IMR-90 (cell line): Measurements from ENCODE around the gene CMA1. TPM values are rescaled to one million over a fixed set of nuclear protein-coding genes. Genes with fewer than 3 reads are reported as not detected.
"Not testable (repeated sequence)": the region's sequence is repeated elsewhere in the genome, so short reads cannot be mapped to it uniquely, and the experiment has no call there.

ENCODE experiments used
- ATAC-seq: fragments of 200-7000 bp; cut with Tn5 transposase; 2 replicates; pipeline ENCODE4 v1.9.1; 2020; ENCODE audit warnings: low read depth, mild to moderate bottlenecking, moderate library complexity
- BruUV-seq: library from RNA; stranded (reverse); fragments of 400-500 nt; replicated peaks from 2 replicates; lab custom pipeline; 2021; lab: Mats Ljungman, UMichigan
- CTCF ChIA-PET: fragments of 300-600 bp; formaldehyde crosslinking; extraction: SDS; loops from one replicate; lab custom pipeline; 2021; ENCODE audit warnings: antibody characterized with exemption; lab: Yijun Ruan, JAX
- POLR2A ChIA-PET: fragments of 300-600 bp; sonication (Branson Sonifier 250); formaldehyde crosslinking; loops from one replicate; lab custom pipeline; 2022; ENCODE audit warnings: antibody characterized with exemption; ENCODE audit not compliant: unreplicated experiment; lab: Charles Lee
- DNase-seq: peaks from one replicate; pipeline ENCODE4 v3.0.0; 2013
- H2AFZ ChIP-seq: replicated peaks from 2 replicates; pipeline ENCODE3; 2013; ENCODE audit warnings: low read length, mild to moderate bottlenecking; ENCODE audit not compliant: poor library complexity
- H2AK5ac ChIP-seq: 2 replicates; pipeline ENCODE4 v1.6.1; 2013; ENCODE audit warnings: low read depth, low read length, inconsistent platforms
- H2AK9ac ChIP-seq: replicated peaks from 2 replicates; pipeline ENCODE3; 2013; ENCODE audit warnings: mild to moderate bottlenecking, low read depth, low read length, moderate library complexity; ENCODE audit not compliant: poor library complexity
- H2BK120ac ChIP-seq: 2 replicates; pipeline ENCODE4 v1.6.1; 2013; ENCODE audit warnings: low read depth, low read length, inconsistent platforms
- H2BK15ac ChIP-seq: 3 replicates; pipeline ENCODE4 v1.6.1; 2013; ENCODE audit warnings: low read depth, low read length, inconsistent platforms
- H2BK20ac ChIP-seq: 2 replicates; pipeline ENCODE4 v1.6.1; 2013; ENCODE audit warnings: low read depth, mild to moderate bottlenecking, inconsistent platforms, low read length, moderate library complexity
- H2BK5ac ChIP-seq: 2 replicates; pipeline ENCODE4 v1.6.1; 2013; ENCODE audit warnings: mild to moderate bottlenecking, low read depth, low read length, inconsistent platforms; ENCODE audit not compliant: poor library complexity, severe bottlenecking
- H3K14ac ChIP-seq: replicated peaks from 2 replicates; pipeline ENCODE4 v1.6.1; 2013; ENCODE audit warnings: low read depth, low read length, inconsistent platforms
- H3K18ac ChIP-seq: 2 replicates; pipeline ENCODE4 v1.6.1; 2013; ENCODE audit warnings: low read depth, low read length, control low read depth
- H3K23ac ChIP-seq: 2 replicates; pipeline ENCODE4 v1.6.1; 2013; ENCODE audit warnings: low read depth, low read length, inconsistent platforms
- H3K27ac ChIP-seq: 2 replicates; pipeline ENCODE4 v1.5.1; 2013; ENCODE audit warnings: mild to moderate bottlenecking, control low read depth, low read length; ENCODE audit not compliant: insufficient read depth
- H3K27me3 ChIP-seq: 2 replicates; pipeline ENCODE4 v1.6.1; 2013; ENCODE audit warnings: low read length; ENCODE audit not compliant: control insufficient read depth, insufficient read depth
- H3K36me3 ChIP-seq: 2 replicates; pipeline ENCODE4 v1.6.1; 2013; ENCODE audit warnings: low read length, mixed read lengths; ENCODE audit not compliant: control insufficient read depth, insufficient read depth
- H3K4ac ChIP-seq: 2 replicates; pipeline ENCODE4 v1.6.1; 2013; ENCODE audit warnings: low read depth, low read length, inconsistent platforms
- H3K4me1 ChIP-seq: 2 replicates; pipeline ENCODE4 v1.6.1; 2013; ENCODE audit warnings: low read length, mixed read lengths; ENCODE audit not compliant: control insufficient read depth, insufficient read depth
- H3K4me2 ChIP-seq: 2 replicates; pipeline ENCODE4 v1.6.1; 2013; ENCODE audit warnings: low read depth, mild to moderate bottlenecking, control low read depth, low read length, moderate library complexity
- H3K4me3 ChIP-seq: 2 replicates; pipeline ENCODE4 v1.5.1; 2013; ENCODE audit warnings: low read depth, mild to moderate bottlenecking, control low read depth, low read length, moderate library complexity; ENCODE audit not compliant: insufficient read depth
- H3K56ac ChIP-seq: 2 replicates; pipeline ENCODE4 v1.6.1; 2013; ENCODE audit warnings: low read length, inconsistent platforms; ENCODE audit not compliant: insufficient read depth; ENCODE audit errors: extremely low read depth
- H3K79me1 ChIP-seq, 2 experiments: 2 replicates each; pipeline ENCODE4 v1.6.1; 2013; ENCODE audit warnings: low read length in 2 of 2, inconsistent platforms in 1 of 2, low read depth in 1 of 2
- H3K9ac ChIP-seq: 2 replicates; pipeline ENCODE4 v1.6.1; 2013; ENCODE audit warnings: low read depth, low read length, control low read depth
- H3K9me1 ChIP-seq: 2 replicates; pipeline ENCODE4 v1.6.1; 2013; ENCODE audit warnings: low read length, inconsistent platforms; ENCODE audit not compliant: insufficient read depth
- H3K9me3 ChIP-seq: 2 replicates; pipeline ENCODE4 v1.6.1; 2013; ENCODE audit warnings: low read length; ENCODE audit not compliant: control insufficient read depth, insufficient read depth
- H4K20me1 ChIP-seq: 2 replicates; pipeline ENCODE4 v1.6.1; 2013; ENCODE audit warnings: low read length, inconsistent platforms; ENCODE audit not compliant: insufficient read depth
- H4K5ac ChIP-seq: 2 replicates; pipeline ENCODE4 v1.6.1; 2013; ENCODE audit warnings: mild to moderate bottlenecking, low read depth, low read length, control low read depth
- H4K8ac ChIP-seq, 2 experiments: 2 replicates each; pipeline ENCODE4 v1.6.1; 2013; ENCODE audit warnings: low read depth in 2 of 2, low read length in 2 of 2, control low read depth in 1 of 2, inconsistent platforms in 1 of 2
- H4K91ac ChIP-seq: 2 replicates; pipeline ENCODE4 v1.6.1; 2013; ENCODE audit warnings: low read depth, low read length, inconsistent platforms; ENCODE audit not compliant: insufficient read depth
- WGBS, 2 experiments: methylation state at CpG; one replicate each; pipeline versions ENCODE4 v1.1.5 to v1.1.7; 2013; ENCODE audit warnings: missing lambda C conversion rate in 2 of 2; ENCODE audit not compliant: insufficient read length in 1 of 2; ENCODE audit errors: extremely low coverage in 2 of 2; 5-methylcytosine and 5-hydroxymethylcytosine counted together
- dilution Hi-C: fragments of 300-500 bp; cut with HindIII; formaldehyde crosslinking; loops from one replicate; pipeline ENCODE4 v1.14.3; 2018; ENCODE audit warnings: low sequenced_read_pairs; ENCODE audit not compliant: unreplicated experiment
- in situ Hi-C: fragments of 300-500 bp; cut with MboI; formaldehyde crosslinking; loops from 3 replicates; pipeline ENCODE4 v1.14.3; 2019; ENCODE audit warnings: low sequenced_read_pairs, inconsistent platforms, mixed read lengths
- intact Hi-C: fragments of 100-400 bp; cut with micrococcal nuclease; formaldehyde crosslinking; loops from 2 replicates; pipeline ENCODE4 v1.10.0; 2022
- polyA plus RNA-seq, 3 experiments: library from polyadenylated mRNA; depleted of rRNA; stranded (reverse); fragments of >200 nt; gene quantifications; 2 replicates each; pipeline ENCODE4 v1.2.3, GENCODE V29; 2012; ENCODE audit warnings: low replicate concordance in 1 of 3
- total RNA-seq: library from RNA; depleted of rRNA; stranded (reverse); fragments of >200 nt; gene quantifications from 2 replicates; pipeline ENCODE4 v1.2.3, GENCODE V29; 2012

The CMA1 gene
- total and polyA plus RNA-seq, 2 of the 4 experiments (the other 2 are of a cell fraction), result not detected

DNA sequence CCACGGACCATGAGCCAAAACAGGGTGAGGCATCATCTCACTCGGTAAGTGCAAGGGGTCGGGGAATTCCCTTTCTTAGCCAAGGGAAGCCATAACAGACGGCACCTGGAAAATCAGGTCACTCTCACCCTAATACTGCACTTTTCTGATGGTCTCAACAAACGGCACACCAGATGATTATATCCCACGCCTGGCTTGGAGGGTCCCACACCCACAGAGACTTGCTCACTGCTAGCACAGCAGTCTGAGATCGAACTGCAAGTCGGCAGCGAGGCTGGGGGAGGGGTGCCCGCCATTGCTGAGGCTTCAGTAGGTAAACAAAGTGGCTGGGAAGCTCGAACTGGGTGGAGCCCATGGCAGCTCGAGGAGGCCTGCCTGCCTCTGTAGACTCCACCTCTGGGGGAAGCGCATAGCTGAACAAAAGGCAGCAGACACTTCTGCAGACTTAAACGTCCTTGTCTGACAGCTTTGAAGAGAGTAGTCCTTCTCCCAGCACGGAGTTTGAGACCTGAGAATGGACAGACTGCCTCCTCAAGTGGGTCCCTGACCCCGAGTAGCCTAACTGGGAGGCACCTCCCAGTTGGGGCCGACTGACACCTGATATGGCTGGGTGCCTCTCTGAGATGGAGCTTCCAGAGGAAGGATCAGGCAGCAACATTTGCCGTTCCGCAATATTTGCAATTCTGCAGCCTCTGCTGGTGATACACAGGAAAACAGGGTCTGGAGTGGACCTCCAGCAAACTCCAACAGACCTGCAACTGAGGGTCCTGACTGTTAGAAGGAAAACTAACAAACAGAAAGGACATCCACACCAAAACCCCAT, 16.3 kb downstream of the CMA1 start:
- H2BK5ac ChIP-seq, dilution Hi-C loops: not testable (repeated sequence)

More for the DNA sequence above, 16.3 kb downstream of the CMA1 start:
- H3K14ac ChIP-seq, H3K9me1 ChIP-seq, H3K36me3 ChIP-seq, POLR2A ChIA-PET, H3K4me3 ChIP-seq, H2AFZ ChIP-seq, H3K79me1 ChIP-seq, H3K9me3 ChIP-seq, H4K5ac ChIP-seq, ATAC-seq, H2BK120ac ChIP-seq, intact Hi-C loops, H3K56ac ChIP-seq, DNase-seq, H4K8ac ChIP-seq, H3K9ac ChIP-seq, H3K4me2 ChIP-seq, H3K23ac ChIP-seq, CTCF ChIA-PET, H3K4me1 ChIP-seq, H3K4ac ChIP-seq, H2AK5ac ChIP-seq, H4K20me1 ChIP-seq, H2BK15ac ChIP-seq, in situ Hi-C loops, H4K91ac ChIP-seq, H2BK20ac ChIP-seq, H3K27ac ChIP-seq, H3K27me3 ChIP-seq, H2AK9ac ChIP-seq, H3K18ac ChIP-seq, BruUV-seq: not testable (repeated sequence)
- WGBS, 2 experiments, result 57% methylated on average over 6 of the region's 19 CpGs; no CpG with 5 or more reads in 1 of the 2 experiments
